ENCODE results near the gene GPX2. TPM values are rescaled to one million over a fixed set of nuclear protein-coding genes. Genes with fewer than 3 reads are reported as not detected.

Gene GPX2
- polyA plus RNA-seq, 3 donors, result not detected

DNA sequence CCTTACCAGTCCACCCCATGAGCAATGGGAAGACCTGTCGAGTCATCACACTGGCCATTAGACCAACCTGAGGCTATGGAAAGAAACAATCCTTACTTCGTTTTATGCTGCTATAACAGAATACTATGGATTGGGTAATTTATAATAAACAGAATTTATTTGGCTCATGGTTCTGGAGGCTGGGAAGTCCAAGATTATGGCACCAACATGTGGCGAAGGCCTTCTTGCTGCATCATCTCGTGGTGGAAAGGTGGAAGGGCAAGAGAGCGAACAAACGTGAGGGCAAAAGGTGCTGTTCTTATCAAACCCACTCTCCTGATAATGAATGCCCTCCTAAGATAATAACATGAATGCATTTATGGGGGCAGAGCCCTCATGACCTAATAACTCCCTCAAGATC lies 53.2 kb downstream of the GPX2 start:
- Histone ChIP-seq H3K36me3 (replicated peaks in 1 of 2; ENCODE audit: control insufficient read depth in 1 of 2, insufficient read depth in 2 of 2, low read length in 2 of 2) (no peaks in the 10 kb centered on the region), H2AFZ (ENCODE audit: insufficient read depth, low read depth, low read length, poor library complexity, severe bottlenecking) (no peak overlapping the region), H3K4me2 (replicated peaks; ENCODE audit: extremely low read depth, low read length, poor library complexity, severe bottlenecking) (no peak overlapping the region), H4K20me1 (ENCODE audit: insufficient read depth, low read length) (no peaks in the 10 kb centered on the region), H3K27me3 (ENCODE audit: control insufficient read depth in 2 of 2, insufficient read depth in 2 of 2, low read length in 2 of 2) (peaks cover 4 to 14% of the 10 kb centered on the region in 2 donors), H3K9ac (ENCODE audit: insufficient read depth, low read length, poor library complexity, severe bottlenecking) (no peak overlapping the region), H3K27ac (ENCODE audit: low read depth in 1 of 2, low read length in 2 of 2) (no peak overlapping the region), H3K9me3 (replicated peaks in 1 of 2; ENCODE audit: control insufficient read depth in 1 of 2, insufficient read depth in 1 of 2, low read length in 2 of 2) (no peaks in the 10 kb centered on the region), H3K4me3 (replicated peaks in 1 of 3; ENCODE audit: low read depth in 2 of 3, low read length in 3 of 3) (no peak overlapping the region), H3K4me1 (ENCODE audit: control insufficient read depth in 1 of 2, insufficient read depth in 2 of 2, low read length in 2 of 2) (no peaks in the 10 kb centered on the region), H3K79me2 (ENCODE audit: insufficient read depth, low read length) (no peaks in the 10 kb centered on the region)
- Mint-ChIP-seq H3K27ac (no peak overlapping the region), H3K9me3 (peaks cover 0 to 2% (median 0%) of the 10 kb centered on the region in 7 donors), H3K36me3 (no peaks in the 10 kb centered on the region), H3K4me3 (no peak overlapping the region), H3K4me1 (no peaks in the 10 kb centered on the region), H3K27me3 (ENCODE audit: low read depth in 3 of 3) (peaks cover 12 to 26% (median 26%) of the 10 kb centered on the region in 3 donors)
- intact Hi-C loops (cut with micrococcal nuclease), result no loop called here
- no peak for DNase-seq
- no CpG with 5 or more reads among the region's 6 CpGs for WGBS (ENCODE audit: insufficient coverage)
- TF ChIP-seq, protein P1, sequence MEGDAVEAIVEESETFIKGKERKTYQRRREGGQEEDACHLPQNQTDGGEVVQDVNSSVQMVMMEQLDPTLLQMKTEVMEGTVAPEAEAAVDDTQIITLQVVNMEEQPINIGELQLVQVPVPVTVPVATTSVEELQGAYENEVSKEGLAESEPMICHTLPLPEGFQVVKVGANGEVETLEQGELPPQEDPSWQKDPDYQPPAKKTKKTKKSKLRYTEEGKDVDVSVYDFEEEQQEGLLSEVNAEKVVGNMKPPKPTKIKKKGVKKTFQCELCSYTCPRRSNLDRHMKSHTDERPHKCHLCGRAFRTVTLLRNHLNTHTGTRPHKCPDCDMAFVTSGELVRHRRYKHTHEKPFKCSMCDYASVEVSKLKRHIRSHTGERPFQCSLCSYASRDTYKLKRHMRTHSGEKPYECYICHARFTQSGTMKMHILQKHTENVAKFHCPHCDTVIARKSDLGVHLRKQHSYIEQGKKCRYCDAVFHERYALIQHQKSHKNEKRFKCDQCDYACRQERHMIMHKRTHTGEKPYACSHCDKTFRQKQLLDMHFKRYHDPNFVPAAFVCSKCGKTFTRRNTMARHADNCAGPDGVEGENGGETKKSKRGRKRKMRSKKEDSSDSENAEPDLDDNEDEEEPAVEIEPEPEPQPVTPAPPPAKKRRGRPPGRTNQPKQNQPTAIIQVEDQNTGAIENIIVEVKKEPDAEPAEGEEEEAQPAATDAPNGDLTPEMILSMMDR (IDR thresholded peaks at IDR 0.05), result no peak

Small RNA genes within 50 kb of the gene (small RNA-seq; reads per million reads assigned to genes)
- not detected for gene RPPH1-2P (ENCODE audit: insufficient read length, low read depth)

Other genes with a start within 250 kb of the GPX2 start
- 10 to 100 TPM in 2 of 3 donors, 1 to 10 TPM in 1; 6.3 to 21.6 (median 13.0) TPM for gene PLEKHG3, start 238.3 kb downstream of the GPX2 start, polyA plus RNA-seq
- gene SPTB, start 62.8 kb downstream of the GPX2 start, polyA plus RNA-seq, result not detected
- gene CHURC1, start 28.3 kb downstream of the GPX2 start, polyA plus RNA-seq, result 10 to 100 TPM; 31.1 to 98.3 (median 81.2) TPM
- under 1 TPM; 0.09 to 0.14 (median 0.09) TPM for gene RAB15, start 29.6 kb upstream of the GPX2 start, polyA plus RNA-seq
- 10 to 100 TPM; 12.3 to 14.2 (median 14.1) TPM for gene FNTB, start 44.1 kb upstream of the GPX2 start, polyA plus RNA-seq
- gene MAX, start 159.8 kb upstream of the GPX2 start, polyA plus RNA-seq, result 10 to 100 TPM; 78.2 to 87.0 (median 81.5) TPM